ENCODE measurements around the gene XRRA1. TPM values are rescaled to one million over a fixed set of nuclear protein-coding genes. Genes with fewer than 3 reads are reported as not detected.

XRRA1 gene
- total and polyA plus RNA-seq, 2 of the 4 experiments (the other 2 are of a cell fraction): 5.4 to 6.3 TPM

DNA sequence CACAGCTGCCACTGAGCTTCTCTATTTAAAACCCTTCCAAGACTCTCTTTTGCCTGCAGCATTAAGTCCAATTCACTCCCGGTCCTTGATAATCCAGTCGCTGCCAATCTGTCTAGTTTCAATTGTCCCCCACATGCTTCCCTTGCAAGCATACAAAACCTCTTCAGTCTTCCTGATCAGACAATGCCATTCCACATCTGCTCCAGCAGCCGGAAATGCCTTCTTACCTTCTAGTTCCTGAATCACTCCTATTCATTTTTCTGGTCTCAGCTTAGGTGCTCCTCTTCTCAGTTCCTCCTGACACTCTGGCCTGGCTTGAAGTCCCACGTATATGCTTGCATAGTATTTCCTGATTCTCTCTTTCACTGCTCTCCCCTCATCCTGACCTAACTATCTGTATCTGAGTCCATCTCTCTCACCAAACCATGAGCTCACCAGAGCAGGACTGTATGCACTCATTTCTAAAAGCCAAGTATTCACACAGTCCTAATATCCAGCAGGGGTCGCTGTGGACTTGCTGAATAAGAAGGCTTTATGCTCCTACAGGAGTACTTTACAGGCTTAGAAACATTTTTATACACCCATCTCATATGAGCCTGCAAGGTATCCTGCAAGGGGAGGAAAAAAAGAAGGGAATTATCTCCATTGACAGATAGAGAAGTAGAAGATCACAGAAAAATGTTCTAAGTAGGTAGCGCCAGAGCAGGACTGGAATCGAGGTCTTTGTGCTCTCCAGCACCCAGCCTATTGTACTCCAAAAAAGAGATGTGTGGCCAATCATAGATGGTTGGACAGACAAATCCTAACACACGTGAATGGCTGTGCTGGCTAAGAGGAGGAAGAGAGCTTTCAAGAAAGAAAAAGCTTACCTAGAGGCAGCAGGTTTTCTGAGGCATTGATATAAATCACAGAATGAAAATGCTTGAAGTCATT lies 19.2 kb downstream of the XRRA1 start:
- H2BK15ac ChIP-seq (ENCODE audit: low read depth, low read length): 0 out of 3 replicates have a peak overlapping the region, but pooled peaks have one; percentile 13
- peaks cover 4% of the 10 kb centered on the region; the same call in 1 of the 2 replicates for H3K9me1 ChIP-seq (ENCODE audit: insufficient read depth, low read length)
- no peak overlapping the region for H2BK20ac ChIP-seq (ENCODE audit: low read depth, low read length)
- peaks cover 14% of the 10 kb centered on the region for H3K4me1 ChIP-seq (ENCODE audit: control insufficient read depth, insufficient read depth, low read length)
- H3K27ac ChIP-seq (ENCODE audit: insufficient read depth, low read length): no peak overlapping the region
- H3K4me2 ChIP-seq (ENCODE audit: low read depth, low read length): no peak overlapping the region
- in situ Hi-C loops (cut with MboI; ENCODE audit: low sequenced_read_pairs): loop anchor here (5.0 kb wide), 1 partner anchor 318 kb away; no protein-coding TSS in a partner anchor
- no peak overlapping the region for H2AFZ ChIP-seq (replicated peaks; ENCODE audit: low read length, poor library complexity)
- no peak overlapping the region for H3K4me3 ChIP-seq (ENCODE audit: insufficient read depth, low read depth, low read length)
- H3K18ac ChIP-seq (ENCODE audit: low read depth, low read length): no peak overlapping the region
- dilution Hi-C loops (cut with HindIII; ENCODE audit: low sequenced_read_pairs, unreplicated experiment): no loop called here
- H4K8ac ChIP-seq (ENCODE audit: low read depth in 2 of 2, low read length in 2 of 2): no peak overlapping the region
- ChIA-PET POLR2A (ENCODE audit: unreplicated experiment) (no interaction called here), CTCF (interaction anchor here (0.5 to 1.4 kb wide), 8 partner anchors 8 to 282 kb away, joined by 3 to 7 read pairs (median 3); no protein-coding TSS in a partner anchor)
- H2AK9ac ChIP-seq (replicated peaks; ENCODE audit: low read depth, low read length, poor library complexity): no peak overlapping the region
- BruUV-seq (replicated peaks): no TSS peak
- H3K36me3 ChIP-seq (ENCODE audit: control insufficient read depth, insufficient read depth, low read length): peaks cover 2% of the 10 kb centered on the region
- DNase-seq (peak; percentile 95), ATAC-seq (ENCODE audit: low read depth) (peak; percentile 81)
- H3K4ac ChIP-seq (ENCODE audit: low read depth, low read length): no peak overlapping the region
- no peak overlapping the region for H2BK120ac ChIP-seq (ENCODE audit: low read depth, low read length)
- H3K23ac ChIP-seq (ENCODE audit: low read depth, low read length): no peak overlapping the region
- no peaks in the 10 kb centered on the region for H3K27me3 ChIP-seq (ENCODE audit: control insufficient read depth, insufficient read depth, low read length)
- H3K9me3 ChIP-seq (ENCODE audit: control insufficient read depth, insufficient read depth, low read length): no peaks in the 10 kb centered on the region
- H2BK5ac ChIP-seq (ENCODE audit: low read depth, low read length, poor library complexity, severe bottlenecking): no peak overlapping the region
- H3K9ac ChIP-seq (ENCODE audit: low read depth, low read length): no peak overlapping the region
- intact Hi-C loops (cut with micrococcal nuclease): loop anchor here (1.0 to 2.0 kb wide), 4 partner anchors 103 to 319 kb away; no protein-coding TSS in a partner anchor
- no peak overlapping the region for H4K91ac ChIP-seq (ENCODE audit: insufficient read depth, low read depth, low read length)
- no peak overlapping the region for H4K5ac ChIP-seq (ENCODE audit: low read depth, low read length)
- H3K79me1 ChIP-seq (ENCODE audit: low read depth in 1 of 2, low read length in 2 of 2): peaks cover 0 to 7% of the 10 kb centered on the region in 2 experiments; a peak in 1 of 4 replicates
- no peak overlapping the region for H3K56ac ChIP-seq (ENCODE audit: extremely low read depth, insufficient read depth, low read length)
- no peak overlapping the region for H3K14ac ChIP-seq (replicated peaks; ENCODE audit: low read depth, low read length)
- H4K20me1 ChIP-seq (ENCODE audit: insufficient read depth, low read length): no peaks in the 10 kb centered on the region
- no peak overlapping the region for H2AK5ac ChIP-seq (ENCODE audit: low read depth, low read length)
- whole genome bisulfite sequencing, 2 experiments (ENCODE audit: extremely low coverage in 2 of 2, insufficient read length in 1 of 2): 75% methylated on average over 4 of the region's 8 CpGs; no CpG with 5 or more reads in 1 of the 2 experiments
- TF ChIP-seq MAFK (IDR thresholded peaks at IDR 0.05; ENCODE audit: low read depth, low read length) (no peak), MXI1 (IDR thresholded peaks at IDR 0.05; ENCODE audit: borderline replicate concordance, low read depth, low read length) (no peak), ELK1 (IDR thresholded peaks at IDR 0.05; ENCODE audit: borderline replicate concordance, low read depth, low read length) (no peak), SMC3 (IDR thresholded peaks at IDR 0.05; ENCODE audit: low read depth, low read length) (peak; percentile 87), NFE2L2 (IDR thresholded peaks at IDR 0.05; ENCODE audit: low read depth, low read length) (no peak), USF2 (IDR thresholded peaks at IDR 0.05; ENCODE audit: low read depth, low read length) (no peak), RAD21 (IDR thresholded peaks at IDR 0.05; ENCODE audit: low read length) (peak; percentile 92), CHD1 (IDR thresholded peaks at IDR 0.05; ENCODE audit: low read depth, low read length) (no peak), FOS (IDR thresholded peaks at IDR 0.05; ENCODE audit: low read depth, low read length) (no peak), BHLHE40 (IDR thresholded peaks at IDR 0.05; ENCODE audit: low read depth, low read length) (no peak), RFX5 (IDR thresholded peaks at IDR 0.05; ENCODE audit: low read depth, low read length) (no peak), CEBPB (IDR thresholded peaks at IDR 0.05; ENCODE audit: low read depth, low read length) (no peak)
- TF ChIP-seq, protein P1, sequence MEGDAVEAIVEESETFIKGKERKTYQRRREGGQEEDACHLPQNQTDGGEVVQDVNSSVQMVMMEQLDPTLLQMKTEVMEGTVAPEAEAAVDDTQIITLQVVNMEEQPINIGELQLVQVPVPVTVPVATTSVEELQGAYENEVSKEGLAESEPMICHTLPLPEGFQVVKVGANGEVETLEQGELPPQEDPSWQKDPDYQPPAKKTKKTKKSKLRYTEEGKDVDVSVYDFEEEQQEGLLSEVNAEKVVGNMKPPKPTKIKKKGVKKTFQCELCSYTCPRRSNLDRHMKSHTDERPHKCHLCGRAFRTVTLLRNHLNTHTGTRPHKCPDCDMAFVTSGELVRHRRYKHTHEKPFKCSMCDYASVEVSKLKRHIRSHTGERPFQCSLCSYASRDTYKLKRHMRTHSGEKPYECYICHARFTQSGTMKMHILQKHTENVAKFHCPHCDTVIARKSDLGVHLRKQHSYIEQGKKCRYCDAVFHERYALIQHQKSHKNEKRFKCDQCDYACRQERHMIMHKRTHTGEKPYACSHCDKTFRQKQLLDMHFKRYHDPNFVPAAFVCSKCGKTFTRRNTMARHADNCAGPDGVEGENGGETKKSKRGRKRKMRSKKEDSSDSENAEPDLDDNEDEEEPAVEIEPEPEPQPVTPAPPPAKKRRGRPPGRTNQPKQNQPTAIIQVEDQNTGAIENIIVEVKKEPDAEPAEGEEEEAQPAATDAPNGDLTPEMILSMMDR (conservative IDR thresholded peaks at IDR 0.05; ENCODE audit: low read depth, low read length): peak; percentile 93
